Stimulated activated CD8-positive, alpha-beta memory T cell treated with anti-CD3 and anti-CD28 coated beads, Interleukin-4, amount 100 ng/mL, for 48 hours (primary cell): ENCODE measurements around the gene RSBN1L.
A peak's percentile ranks its signal among the peaks of the same experiment; 100 is the strongest.
"Not testable (repeated sequence)": the region's sequence is repeated elsewhere in the genome, so short reads cannot be mapped to it uniquely, and the experiment has no call there.

Experiments
- DNase-seq: peaks from one replicate; pipeline ENCODE4 v3.0.0-alpha.2; 2020

RSBN1L gene

GRCh38 chr7:77778535-77778934, 82.3 kb downstream of the RSBN1L start:
- DNase-seq, result no peak

GRCh38 chr7:77782383-77782782, 86.1 kb downstream of the RSBN1L start:
- DNase-seq, result no peak

- no peak for DNase-seq
These were observed 86.9 kb downstream of the RSBN1L start for GRCh38 chr7:77783111-77783510.

- no peak for DNase-seq
These were observed 87.3 kb downstream of the RSBN1L start for GRCh38 chr7:77783545-77783944.

- not testable (repeated sequence) for DNase-seq
These were observed 88.2 kb downstream of the RSBN1L start for GRCh38 chr7:77784426-77784825.

DNA sequence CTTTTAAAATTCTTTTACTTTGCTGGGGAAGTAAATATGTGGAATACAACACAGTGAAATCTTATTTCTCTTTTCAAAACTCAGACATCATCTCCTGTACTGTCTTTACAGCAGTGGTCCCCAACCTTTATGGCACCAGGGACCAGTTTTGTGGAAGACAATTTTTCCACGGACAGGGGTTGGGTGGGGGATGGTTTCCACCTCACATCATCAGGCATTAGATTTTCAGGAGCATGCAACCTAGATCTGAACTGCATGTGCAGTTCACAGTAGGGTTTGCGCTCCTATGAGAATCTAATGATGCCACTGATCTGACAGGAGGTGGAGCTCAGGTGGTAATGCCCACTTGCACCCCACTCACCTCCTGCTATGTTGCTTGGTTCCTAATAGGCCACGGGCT, 89.8 kb downstream of the RSBN1L start:
- no peak for DNase-seq

- DNase-seq, result no peak
These were observed 90.5 kb downstream of the RSBN1L start for GRCh38 chr7:77786741-77787140.

DNA sequence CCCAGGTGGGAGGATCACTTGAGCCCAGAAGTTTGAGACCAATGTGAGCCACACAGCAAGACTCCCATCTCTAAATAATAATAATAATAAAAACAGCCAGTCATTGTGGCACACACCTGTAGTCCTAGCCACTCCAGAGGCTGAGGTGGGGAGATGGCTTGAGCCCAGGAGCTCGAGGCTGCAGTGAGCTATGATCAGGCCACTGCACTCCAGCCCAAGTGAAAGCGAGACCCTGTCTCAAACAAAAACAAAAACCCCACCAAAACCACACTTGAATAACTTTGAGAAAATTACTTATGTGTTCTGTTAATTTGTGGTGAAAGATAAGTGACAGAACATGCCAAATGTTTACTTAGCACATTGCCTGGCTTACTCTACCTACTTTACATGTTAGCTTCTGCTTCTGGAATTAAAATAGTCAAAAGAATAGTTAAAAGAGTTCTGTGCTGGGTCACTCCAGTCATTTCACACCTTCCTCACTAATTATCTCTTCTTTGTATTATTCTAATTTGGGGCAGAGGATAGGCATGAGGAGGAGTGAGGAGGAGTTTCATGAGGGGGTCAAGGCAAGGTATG, 92.2 kb downstream of the RSBN1L start:
- no peak for DNase-seq

GRCh38 chr7:77791336-77791735, 95.1 kb downstream of the RSBN1L start:
- no peak for DNase-seq

DNA sequence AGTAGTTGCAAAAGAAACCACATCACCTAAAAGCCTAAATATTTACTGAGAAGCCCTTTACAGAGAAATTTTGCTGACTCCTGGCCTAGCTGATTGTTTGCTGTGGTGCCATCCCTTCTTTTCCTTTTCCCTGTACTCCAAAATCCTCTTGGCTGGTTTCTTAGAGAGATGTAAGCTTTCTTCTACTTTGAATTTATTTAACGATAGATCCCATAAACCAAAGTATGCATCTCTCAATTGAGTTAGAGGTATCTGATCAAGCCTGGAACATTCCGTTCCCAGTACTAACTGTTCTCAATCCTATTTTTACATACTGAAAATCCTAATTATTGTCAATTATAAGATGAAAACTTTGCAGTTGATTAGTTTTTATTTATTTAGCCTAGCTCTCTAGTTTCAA, 95.7 kb downstream of the RSBN1L start:
- no peak for DNase-seq

DNA sequence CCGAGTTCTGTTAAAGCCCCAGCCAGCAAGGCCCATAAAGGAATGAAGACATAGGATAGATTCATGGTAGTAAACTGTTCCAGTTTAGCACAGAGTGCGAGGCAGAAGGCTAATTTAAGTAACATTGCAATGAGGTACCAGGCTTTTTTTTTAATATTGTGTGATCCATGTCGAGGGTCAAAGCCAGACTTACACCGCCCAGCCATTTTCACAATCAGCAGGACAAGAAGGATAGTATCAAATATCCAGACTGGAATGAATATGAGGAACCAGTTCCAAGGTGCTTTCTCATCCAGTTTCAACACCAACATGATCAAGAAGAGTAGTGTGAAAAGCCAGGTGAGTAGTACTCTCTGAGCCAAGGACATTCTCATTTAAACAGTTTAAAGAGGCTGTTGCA, 97.7 kb downstream of the RSBN1L start:
- DNase-seq, result no peak

GRCh38 chr7:77796109-77796508, 99.8 kb downstream of the RSBN1L start:
- DNase-seq, result no peak

DNA sequence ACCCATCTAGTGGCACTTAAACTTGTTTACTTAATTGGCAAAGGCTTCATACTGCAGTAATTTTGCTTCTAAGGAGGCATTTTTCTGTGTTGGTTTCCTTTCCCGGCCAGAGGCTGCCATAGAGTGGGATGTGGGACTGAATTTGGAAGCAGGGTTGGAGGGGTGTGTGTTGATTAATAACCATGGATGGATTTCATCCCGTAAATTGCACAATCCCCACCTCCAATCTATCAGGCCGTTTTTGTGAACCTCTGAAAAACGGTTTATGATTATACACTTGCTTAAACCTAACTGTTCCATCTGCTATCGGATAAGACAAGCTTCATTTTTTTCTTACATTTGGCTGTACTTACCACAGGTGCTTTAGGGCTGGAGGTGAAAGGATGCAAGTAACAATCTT, 100.7 kb downstream of the RSBN1L start:
- DNase-seq, result no peak

DNA sequence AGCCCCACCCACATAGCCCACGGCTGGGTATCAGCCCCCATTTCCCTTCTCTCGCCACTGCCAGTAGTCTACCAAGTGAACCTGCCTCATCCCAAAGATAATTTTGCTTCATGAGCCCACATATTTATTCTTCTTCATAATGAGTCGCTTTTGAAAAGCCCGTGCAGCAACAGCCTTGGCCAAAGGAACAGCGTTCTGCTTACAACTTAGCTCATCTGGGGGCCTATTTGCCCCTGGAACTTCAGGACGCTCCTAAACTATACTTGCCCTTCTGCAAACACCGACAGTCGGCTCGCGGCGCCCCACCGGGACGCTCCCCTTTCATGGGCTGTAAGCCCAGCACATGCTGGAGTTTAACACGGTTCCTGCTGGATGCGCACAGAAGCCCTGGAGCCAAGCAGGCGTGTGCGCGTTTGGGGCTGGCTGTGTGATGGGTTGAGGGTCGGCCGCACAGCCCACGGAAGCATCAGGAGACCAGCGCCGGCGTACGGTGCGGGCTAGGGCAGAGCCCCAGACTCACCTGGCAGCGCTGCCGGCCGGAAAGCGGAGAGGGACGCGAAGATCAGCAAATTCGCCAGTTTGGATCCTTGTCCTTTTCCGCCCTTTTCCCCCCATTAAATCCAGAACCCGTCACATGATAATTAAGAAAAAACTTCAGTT, 101.6 kb downstream of the RSBN1L start:
- no peak for DNase-seq

GRCh38 chr7:77798394-77799077, 102.3 kb downstream of the RSBN1L start, which contains the start of the genes PHTF2 and TMEM60:
Gene PHTF2 (plus strand): TSS chr7:77798773.
Gene TMEM60 (minus strand): TSS chr7:77798434. CDS start chr7:77794373, 4,061 bp downstream.
- peak; percentile 96 for DNase-seq

DNA sequence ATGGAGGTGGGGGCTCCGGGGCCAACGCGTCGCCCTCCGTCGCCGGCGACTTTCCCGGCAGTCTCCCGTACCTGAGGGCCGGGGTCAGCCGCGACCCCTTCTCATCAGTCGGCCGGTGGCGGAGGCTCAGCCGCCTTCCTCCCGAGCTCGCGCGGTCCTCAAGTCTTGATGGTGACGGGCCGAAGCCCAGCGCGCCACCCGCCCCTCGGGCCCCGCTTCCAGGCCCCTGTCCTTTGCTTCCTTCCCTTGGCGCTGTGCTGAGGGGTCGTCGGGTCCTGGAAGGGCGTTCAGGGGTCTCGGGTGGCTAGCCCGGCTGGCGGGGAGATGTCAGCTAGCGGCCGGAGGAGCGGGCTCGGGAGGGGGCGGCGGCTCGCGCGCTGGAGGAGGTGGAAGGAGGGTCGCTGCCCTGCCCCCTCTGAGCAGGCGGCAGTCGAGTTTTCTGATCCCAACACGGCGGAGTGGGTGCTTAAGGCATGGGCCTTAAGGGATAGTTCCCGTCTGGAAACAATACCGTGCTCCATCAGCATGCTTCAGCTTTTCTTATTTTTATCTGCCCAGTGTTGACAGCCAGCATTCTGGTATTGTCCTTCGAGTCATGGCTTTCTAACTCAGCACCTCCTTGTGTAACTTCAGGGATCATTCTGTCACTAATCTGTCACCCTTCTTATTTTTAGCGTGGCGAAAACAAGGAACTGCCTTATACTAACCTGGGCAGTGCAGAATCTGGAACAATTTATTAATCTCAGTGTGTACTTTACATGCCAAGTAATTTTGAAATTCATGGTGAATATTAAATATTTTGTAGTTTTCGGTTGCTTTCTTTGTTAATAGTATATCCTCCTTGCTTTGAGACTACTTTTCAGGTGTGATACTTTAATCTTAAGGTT, 103.1 kb downstream of the RSBN1L start:
- DNase-seq, result peak; percentile 46

DNA sequence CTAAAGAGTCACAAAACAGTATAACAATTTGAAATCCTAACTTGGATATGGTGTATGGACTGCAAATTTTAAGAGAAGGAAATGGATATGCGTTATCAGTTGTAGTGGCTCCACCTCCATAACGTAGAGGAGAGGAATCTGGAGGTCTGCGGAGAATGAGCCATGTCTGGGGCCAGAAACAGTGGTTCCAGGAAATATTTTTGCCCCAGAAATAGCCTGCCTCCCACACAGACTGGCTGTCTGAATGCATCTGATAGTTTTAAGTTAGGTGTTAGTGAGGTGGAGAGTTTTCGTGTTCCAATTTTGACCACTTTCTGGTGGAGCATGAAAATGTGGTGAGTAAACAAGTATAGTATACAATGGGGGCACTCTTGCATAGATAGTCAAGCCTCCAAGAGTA, 103.9 kb downstream of the RSBN1L start:
- peak; percentile 36 for DNase-seq

GRCh38 chr7:77800730-77801129, 104.5 kb downstream of the RSBN1L start:
- no peak for DNase-seq

DNA sequence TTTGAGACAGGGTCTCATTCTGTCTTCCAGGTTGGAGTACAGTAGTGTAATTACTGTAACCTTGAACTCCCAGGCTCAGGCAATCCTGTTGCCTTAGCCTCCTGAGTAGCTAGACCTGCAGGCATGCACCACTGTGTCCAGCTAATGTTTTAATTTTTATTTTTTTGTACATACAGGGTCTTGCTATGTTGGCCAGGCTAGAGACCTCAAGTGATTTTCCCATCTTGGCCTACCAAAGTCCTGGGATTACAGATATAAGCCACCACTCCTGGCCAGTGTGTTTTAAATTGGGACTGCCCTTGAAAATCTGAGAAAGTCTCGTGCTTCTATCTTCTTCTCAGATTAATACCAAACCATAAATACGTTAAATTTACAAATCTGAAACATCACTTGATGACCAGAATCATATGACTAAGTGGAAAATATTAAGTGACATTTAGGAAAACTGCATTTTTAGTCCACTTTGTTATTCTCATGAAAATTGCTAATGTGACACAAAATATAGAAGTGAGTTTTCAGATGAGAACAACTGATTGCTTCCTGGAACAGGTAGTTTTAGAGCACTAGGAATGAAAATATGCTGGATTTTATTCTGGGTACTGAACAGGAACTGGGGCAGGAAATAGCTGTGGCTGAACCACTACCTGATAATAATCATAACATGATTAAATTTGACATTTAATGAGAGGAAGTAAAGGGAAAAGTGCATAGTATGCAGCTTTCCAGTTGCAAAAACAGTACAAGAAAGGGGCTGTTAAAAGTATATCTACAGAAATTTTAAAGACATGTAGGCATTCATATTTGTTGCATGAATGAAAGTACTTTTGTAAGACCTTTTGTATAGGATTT, 106.5 kb downstream of the RSBN1L start:
- no peak for DNase-seq

DNA sequence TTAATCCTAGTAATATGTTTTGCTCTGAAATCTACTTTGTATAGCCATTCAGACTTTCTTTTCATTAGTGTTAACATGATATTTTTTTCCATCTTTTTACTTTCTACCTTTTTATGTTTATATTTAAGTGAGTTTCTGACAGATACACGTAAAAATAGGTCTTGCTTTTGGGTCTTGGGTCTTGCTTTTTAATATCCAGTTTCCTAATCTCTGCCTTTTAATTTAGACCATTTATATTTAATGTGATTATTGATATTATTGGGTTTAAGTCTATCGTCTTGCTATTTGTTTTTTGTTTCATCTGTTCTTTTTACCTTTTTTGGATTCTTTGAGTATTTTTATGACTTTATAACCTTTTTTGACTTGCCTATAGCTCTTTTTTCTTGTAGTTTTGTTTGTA, 110.2 kb downstream of the RSBN1L start:
- DNase-seq, result no peak

- DNase-seq, result no peak
These were observed 112.3 kb downstream of the RSBN1L start for GRCh38 chr7:77808517-77808916.
